ENCODE measurements around the gene JOSD2. TPM values are rescaled to one million over a fixed set of nuclear protein-coding genes. Genes with fewer than 3 reads are reported as not detected.

The JOSD2 gene
- total RNA-seq, 1 experiment from 2014 or later: 5.4 TPM

GRCh38 chr19:50555033-50555432, 44.0 kb upstream of the JOSD2 start:
- peaks cover 91% of the 10 kb centered on the region for H3K27me3 Mint-ChIP-seq (ENCODE audit: low read depth)
- Histone ChIP-seq H4K91ac (ENCODE audit: insufficient read length, low read depth, low read length) (no peak overlapping the region), H2AK5ac (ENCODE audit: insufficient read length, low read length) (no peak overlapping the region), H3K27me3 (ENCODE audit: insufficient read depth, low read length) (no peaks in the 10 kb centered on the region; the same call in 1 of the 2 replicates), H3K4ac (ENCODE audit: low read depth, low read length) (no peak overlapping the region), H3K14ac (ENCODE audit: insufficient read depth, low read length) (no peak overlapping the region), H4K5ac (ENCODE audit: insufficient read length, low read depth, low read length) (no peak overlapping the region), H3K79me2 (ENCODE audit: insufficient read depth, low read length) (no peaks in the 10 kb centered on the region), H3K23me2 (ENCODE audit: insufficient read length, low read depth, low read length, poor library complexity, severe bottlenecking) (peaks cover 18% of the 10 kb centered on the region), H4K8ac (replicated peaks; ENCODE audit: insufficient read length, low read depth, low read length) (no peak overlapping the region), H2AFZ (ENCODE audit: low read length) (no peak overlapping the region), H3K4me2 (ENCODE audit: insufficient read depth, insufficient read length, low read length) (no peak overlapping the region), H3K9ac (ENCODE audit: extremely low read depth, insufficient read length, low read length) (no peak overlapping the region), H3K56ac (ENCODE audit: insufficient read length, low read depth, low read length) (no peak overlapping the region), H2BK15ac (ENCODE audit: low read depth, low read length) (no peak overlapping the region), H3K27ac (ENCODE audit: insufficient read length, low read depth, low read length) (no peak overlapping the region), H3K4me1 (ENCODE audit: insufficient read depth, low read length) (no peaks in the 10 kb centered on the region), H3T11ph (ENCODE audit: low read length) (no peak overlapping the region), H3K23ac (ENCODE audit: insufficient read length, low read depth, low read length) (no peak overlapping the region), H3K18ac (ENCODE audit: insufficient read length, low read depth, low read length) (no peak overlapping the region), H2BK12ac (ENCODE audit: insufficient read length, low read depth, low read length) (no peak overlapping the region), H4K20me1 (ENCODE audit: control insufficient read depth, insufficient read depth, insufficient read length) (no peaks in the 10 kb centered on the region), H2BK120ac (ENCODE audit: low read depth, low read length, poor library complexity, severe bottlenecking) (no peak overlapping the region), H2BK5ac (ENCODE audit: insufficient read length, low read length) (no peak overlapping the region), H2BK20ac (ENCODE audit: low read depth, low read length, poor library complexity, severe bottlenecking) (no peak overlapping the region), H3K9me3 (ENCODE audit: control insufficient read depth, low read depth, low read length) (no peaks in the 10 kb centered on the region), H3K79me1 (ENCODE audit: insufficient read depth, low read depth, low read length, poor library complexity, severe bottlenecking) (no peaks in the 10 kb centered on the region)
- H3K9me3 Mint-ChIP-seq: no peaks in the 10 kb centered on the region; a peak in 1 of 5 replicates
- peaks cover 0 to 2% (median 0%) of the 10 kb centered on the region in 3 experiments; a peak in 1 of 7 replicates for H3K36me3 Mint-ChIP-seq (ENCODE audit: insufficient read depth in 1 of 3, low read depth in 3 of 3)
- peaks cover 17 to 39% of the 10 kb centered on the region in 2 experiments for H3K4me1 Mint-ChIP-seq
- no peak for TF ChIP-seq CTCF (conservative IDR thresholded peaks at IDR 0.05)
- no CpG with 5 or more reads among the region's 12 CpGs for WGBS (ENCODE audit: extremely low coverage, insufficient read length, low lambda C conversion rate)
- no peak for DNase-seq
- peak overlapping the region in 1 of 2 experiments; percentile 99; a peak in 2 of 5 replicates for H3K4me3 Mint-ChIP-seq
- H3K27ac Mint-ChIP-seq: no peak overlapping the region

Measured in H9 (cell line).